Suppressor macrophage treated with lipopolysaccharide for 1 hour (primary cell): ENCODE data around the gene TCF7.

Source experiments
- DNase-seq, 3 donors: peaks; one replicate each; pipeline ENCODE4 v3.0.0-alpha.2; 2020 to 2022

The TCF7 gene

DNA sequence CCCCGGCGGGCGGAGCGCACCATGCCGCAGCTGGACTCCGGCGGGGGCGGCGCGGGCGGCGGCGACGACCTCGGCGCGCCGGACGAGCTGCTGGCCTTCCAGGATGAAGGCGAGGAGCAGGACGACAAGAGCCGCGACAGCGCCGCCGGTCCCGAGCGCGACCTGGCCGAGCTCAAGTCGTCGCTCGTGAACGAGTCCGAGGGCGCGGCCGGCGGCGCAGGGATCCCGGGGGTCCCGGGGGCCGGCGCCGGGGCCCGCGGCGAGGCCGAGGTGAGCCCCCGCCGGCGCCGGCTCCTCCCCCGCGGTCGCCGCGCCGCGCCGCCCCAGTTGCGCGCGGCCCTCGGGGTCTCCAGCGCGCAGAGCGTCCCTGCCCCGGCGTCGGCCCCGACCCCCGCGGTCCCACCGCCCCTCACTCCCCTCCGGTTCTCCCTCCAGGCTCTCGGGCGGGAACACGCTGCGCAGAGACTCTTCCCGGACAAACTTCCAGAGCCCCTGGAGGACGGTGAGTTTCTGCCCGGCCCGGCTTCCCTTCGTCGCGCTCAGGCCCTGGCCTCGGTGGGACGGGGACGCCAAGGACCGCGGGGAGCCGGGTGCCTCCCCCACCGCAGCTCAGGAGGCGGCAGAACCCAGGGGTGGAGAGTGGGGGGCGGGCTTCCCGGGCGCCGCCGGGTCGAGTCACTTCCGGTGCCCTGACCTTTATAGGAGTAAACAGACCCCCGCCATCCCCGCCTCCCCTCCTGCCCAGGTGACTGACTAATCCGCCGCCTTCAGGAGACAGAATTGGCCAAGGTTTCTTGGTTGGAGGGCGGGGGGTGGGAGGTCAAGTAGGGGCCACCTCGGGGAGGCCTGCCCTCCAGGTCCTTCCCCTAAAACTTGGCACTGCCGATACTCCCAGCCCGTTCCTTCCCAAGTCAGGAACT, 665 bp downstream of the TCF7 start:
- peak in 2 of 3 donors; percentile 22 to 34 for DNase-seq

DNA sequence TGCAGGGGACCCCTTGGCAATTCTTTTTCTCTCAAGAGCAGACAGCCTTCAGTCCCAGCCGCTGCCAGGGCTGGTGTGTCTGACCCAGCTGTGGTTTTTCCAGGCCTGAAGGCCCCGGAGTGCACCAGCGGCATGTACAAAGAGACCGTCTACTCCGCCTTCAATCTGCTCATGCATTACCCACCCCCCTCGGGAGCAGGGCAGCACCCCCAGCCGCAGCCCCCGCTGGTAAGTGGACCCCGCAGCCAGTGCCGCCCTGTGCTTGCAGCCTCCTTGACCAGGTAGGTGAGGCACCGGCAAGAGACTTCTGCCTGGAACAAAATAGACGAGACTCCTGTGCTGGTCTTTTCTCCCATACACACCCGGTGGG, 1.3 kb downstream of the TCF7 start:
- DNase-seq: no peak

DNA sequence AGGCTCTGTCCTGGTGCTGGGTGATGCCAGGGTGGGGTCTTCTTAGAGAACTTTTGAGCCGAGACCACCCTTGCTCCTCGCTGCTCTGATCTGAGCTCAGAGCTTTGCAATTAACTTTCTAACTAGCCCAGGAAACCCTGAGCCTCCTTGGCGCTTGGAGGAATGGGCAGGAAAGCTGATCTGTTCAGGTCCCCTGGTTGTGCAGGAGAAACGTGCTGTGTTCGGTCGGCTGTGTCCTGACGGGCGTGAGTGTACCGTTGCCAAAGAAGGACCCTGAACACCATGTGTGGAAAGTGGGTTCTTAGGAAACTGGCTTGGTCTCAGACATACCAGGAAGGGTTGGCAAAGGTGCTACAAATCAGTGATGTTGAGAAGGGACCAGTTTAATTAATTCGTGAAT, 1.8 kb downstream of the TCF7 start:
- no peak for DNase-seq

DNA sequence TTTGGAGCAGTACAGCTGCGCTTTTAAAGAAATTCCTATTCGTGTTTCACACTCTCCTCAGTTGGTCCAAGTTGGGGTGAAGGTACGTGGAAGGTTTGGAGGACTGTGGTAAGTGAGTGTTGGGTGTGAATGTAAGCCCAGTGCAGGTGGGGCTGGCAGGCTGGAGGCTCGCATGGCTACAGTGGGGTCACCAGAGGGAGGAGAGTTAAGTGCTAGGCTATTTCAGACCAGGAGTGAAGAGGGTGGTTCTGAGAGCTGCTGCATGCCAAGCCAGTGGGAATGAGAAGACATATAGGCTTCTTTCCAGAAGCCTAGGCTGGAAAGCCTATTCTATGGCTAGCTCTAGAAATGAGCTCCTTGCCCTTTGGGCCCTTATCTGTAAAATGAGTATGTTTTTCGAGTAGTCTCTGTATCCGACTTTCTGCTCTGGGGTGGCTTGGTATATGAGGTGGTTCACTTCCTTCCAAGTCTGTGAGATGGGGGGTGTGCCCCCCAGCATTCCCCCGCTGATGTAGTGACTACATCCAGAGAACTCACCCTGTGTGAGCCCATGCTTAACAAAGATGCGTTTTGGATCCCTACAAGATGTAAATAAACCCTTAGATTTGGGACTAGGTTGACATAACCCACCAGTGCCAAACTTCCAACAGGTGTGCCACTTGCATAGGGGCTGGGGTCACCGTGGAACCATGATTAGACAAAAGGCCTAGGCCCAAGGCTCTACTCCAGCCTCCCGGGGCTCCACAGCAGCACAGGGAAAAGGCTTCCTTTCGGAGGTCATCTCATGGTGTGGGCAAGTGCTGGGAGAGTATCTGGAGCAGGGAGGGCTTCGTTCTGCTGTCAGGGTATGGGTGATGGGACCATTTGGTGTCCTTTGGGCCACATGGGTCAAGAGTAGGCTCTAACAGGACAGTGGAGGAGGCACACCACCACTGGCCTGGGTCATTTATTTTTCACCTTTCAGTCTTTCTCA, 2.6 kb downstream of the TCF7 start:
- no peak for DNase-seq

DNA sequence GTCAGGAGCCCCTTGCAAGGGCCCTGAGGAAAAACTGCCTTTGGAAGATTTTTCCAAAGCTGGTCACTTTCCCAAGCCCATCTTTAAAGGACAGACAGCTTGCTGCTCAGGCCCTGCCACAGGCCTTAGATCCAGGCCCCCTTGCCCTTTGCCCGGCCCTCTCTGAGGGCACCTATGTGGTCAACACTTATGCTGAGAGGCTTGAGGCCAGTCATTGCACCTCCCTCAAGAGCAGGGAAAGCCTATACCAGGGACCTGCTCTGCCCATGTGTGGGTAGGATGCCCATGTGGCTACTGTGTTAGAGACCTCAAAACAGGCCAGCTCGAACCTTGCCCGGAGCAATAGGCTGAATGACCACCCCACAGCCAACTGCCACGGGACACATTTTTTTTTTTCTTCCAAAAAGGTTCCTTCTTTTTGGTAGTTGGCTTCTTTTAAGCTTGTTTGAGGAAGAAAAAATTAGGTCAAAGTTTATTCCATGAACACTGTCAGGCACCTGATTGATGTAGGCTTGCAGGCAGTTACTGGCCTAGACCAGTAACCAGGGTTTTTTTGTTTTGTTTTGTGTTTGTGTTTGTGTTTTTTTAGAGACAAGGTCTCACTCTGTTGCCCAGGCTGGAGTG, 3.8 kb downstream of the TCF7 start:
- DNase-seq: no peak

DNA sequence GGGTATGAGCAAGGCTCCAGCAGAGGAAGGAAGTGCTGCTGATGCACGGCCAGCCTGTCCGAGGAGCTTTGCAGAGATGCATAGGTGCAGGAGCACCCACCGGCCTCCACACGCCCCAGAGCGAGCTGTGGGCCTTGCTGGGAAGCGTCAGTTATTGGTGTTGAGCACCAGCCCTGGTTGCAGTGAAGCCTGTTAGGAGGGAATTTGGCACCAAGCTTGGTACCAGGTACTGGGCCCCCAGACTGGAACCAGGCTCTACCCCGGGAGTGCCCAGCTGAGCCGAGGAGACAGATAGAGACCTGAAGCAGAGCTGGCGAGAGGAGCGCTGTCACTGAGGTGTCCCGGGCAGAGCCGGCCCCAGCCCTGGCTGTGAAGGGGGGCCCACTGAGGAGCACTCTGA, 5.2 kb downstream of the TCF7 start:
- DNase-seq: no peak

DNA sequence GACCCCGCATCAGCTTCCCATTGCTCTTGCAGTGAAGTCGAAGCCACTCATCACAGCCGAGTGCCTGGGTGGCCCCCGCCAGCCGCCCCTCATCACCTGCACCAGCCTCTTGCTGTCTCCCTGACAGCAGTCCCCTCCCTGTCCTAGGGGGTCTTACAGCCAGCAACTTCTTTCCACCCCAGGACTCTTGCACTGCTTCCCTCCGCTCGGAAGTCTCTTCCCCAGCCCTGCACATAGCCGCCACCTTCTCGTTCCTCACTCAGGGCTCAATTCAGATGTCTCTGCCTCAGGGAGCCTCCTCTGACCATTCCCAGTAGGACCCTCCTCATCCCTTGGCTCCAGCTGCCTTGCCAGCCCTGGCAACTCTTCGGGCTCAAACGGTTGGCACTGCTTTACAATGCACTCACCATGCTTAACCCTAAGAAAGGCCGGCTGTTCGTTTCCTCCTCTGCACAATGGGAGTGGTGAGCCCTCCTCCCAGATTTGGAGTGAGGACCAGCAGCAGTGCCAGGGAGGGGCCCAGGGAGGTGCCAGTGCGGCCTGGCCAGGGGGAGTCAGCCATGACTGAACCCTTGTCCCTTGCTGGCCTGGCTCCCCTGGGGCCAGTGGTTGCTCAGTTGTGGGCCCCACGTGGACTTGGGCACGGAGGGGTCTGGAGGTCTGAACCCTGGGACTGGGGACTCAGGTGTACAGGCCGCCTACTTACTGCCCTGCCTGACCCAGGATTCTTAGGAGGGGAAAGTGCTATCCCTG, 6.1 kb downstream of the TCF7 start:
- DNase-seq: no peak

DNA sequence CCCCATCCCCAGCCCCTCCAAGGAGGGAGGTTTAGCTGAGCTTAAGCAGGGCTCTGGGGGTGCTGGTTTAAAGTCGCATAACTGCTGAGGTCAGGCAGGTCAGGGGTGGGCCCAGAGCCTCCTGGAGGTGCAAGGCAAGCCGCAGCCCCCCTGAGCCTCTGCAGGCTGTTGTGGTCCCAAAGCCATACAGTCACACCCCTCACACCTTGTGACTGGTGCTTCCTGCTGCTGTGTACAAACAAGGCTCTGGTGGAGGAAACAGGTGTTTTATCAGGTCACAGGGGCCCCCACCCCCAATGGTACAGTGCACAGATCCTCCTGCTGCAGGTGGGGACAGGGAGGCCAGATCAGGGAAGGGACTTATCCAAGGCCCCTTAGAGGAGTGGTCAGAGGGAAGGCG, 8.0 kb downstream of the TCF7 start:
- no peak for DNase-seq

DNA sequence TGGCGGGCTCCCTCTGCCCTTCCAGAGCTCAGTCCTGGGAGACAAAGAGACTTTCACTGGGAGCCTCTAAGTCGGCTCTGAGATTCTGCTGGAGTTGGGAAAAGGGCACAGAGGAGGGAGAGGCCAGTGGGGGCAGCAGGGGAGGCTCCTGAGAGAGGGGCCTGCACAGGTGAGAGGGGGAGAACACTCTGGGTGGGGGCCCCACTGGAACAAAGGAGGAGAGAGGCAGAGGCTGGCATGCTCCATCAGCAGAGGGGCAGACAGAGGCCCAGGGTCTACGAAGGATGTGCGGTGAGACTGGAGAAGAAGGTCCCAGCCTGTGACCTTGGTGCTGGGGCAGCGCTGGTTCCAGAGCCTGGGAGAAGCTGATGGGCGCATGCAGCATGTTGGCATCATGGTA, 8.9 kb downstream of the TCF7 start:
- DNase-seq: no peak

DNA sequence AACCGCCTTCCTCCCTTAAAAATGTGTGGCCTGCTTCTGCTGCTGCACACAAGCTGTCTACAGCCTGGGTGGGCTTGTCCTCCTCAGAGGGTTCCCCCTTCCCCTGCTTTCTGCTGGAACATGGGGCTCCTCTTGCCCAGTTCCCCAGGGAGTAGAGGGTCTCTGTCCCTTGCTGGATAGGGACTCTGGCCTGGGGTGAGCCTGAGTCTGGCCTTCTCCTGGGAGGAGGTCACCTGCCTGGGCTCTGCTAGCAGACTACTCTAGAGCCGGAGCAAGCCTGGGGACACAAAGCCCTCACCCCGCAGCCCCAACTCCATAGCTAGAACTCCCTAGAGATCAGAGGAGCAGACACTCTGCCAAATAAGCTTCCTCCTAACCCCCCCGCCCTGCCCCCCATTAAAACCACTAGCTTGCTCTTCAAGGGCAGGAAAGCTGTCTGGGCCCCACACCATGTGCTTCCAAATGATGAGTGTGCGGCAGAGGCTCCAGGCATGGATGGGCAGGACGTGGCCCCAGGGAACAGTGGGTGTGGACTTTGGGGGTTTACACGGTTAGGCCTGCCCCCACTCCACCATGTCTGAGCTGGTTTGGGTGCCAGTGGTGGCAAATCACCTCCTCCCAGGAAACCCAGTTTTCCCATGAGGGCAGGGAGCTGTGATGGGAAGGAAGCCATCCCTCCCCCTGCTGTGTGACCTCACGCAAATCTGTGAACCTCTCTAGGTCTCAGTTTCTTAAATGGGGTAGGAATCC, 10.0 kb downstream of the TCF7 start:
- DNase-seq: no peak

DNA sequence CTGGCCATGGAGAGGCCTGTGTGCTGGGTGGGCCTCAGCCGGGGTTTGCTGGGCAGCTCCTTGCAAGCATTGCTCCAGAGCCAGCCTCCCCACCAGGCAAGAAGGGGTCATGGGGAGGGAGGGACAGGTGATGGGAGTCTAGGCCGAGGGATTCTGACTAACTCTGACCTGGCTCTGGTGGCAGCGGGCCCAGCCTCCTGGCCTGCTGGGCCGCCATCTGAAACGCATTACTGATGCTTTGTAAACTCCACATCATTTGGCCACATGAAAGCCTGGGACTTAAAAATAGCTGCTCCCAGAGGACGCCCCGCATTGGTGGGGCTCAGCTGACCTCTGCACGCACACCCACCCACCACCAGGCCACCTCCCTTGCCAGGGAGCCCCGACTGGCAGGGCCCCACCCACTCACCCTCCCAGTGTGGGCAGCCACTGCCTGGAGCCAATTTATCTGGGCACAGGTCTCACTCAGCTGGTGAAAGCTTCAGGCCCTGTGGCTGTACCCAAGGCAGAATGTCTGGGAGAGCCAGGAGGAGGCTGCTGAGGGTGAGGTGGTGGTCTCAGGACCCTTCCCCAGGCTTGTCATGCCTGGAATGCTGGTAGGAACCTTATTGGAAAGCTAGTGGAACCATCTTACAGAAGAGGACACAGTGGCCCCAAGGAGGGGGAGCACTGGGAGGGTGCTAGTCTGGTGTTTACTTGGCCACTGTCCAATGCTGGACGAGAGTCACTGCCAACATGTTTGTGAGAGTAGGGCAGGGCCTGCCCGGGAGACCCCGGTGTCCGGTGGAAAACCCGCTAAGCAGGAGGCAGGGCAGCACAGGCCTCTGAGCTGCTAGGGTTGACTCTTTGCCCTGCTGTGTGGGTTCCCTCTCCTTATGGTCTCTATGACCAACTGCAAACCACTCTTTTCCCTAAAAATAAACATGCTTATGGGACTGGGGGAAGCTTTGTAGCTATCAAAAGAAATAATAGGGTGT, 10.8 kb downstream of the TCF7 start:
- peak in 1 of 3 donors; percentile 34 for DNase-seq

DNA sequence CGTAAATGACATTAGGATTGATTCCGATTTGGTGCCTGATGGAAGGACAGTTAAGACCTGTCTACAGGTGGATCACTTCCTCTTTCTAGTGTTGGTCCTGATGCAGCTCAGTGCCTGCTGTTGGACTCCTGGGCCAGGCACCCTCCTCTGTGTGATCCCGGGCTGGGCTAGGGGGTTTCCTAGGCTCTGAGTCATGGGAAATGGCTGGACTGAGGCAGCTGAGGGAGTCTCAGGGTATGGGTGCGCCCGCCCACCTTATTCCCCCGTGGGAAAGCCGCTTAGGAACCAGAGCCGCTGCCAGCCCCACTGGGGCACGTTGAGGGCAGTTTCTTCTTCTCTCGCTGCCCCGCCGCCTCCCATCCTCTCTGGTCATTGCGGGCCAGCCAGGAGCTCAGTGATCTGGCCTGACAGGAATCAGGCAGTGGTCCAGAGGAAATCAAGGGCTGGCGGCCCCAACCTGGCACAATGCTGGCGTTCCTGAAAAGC, 12.9 kb downstream of the TCF7 start:
- DNase-seq: peak; percentile 61 to 74 (median 74)

DNA sequence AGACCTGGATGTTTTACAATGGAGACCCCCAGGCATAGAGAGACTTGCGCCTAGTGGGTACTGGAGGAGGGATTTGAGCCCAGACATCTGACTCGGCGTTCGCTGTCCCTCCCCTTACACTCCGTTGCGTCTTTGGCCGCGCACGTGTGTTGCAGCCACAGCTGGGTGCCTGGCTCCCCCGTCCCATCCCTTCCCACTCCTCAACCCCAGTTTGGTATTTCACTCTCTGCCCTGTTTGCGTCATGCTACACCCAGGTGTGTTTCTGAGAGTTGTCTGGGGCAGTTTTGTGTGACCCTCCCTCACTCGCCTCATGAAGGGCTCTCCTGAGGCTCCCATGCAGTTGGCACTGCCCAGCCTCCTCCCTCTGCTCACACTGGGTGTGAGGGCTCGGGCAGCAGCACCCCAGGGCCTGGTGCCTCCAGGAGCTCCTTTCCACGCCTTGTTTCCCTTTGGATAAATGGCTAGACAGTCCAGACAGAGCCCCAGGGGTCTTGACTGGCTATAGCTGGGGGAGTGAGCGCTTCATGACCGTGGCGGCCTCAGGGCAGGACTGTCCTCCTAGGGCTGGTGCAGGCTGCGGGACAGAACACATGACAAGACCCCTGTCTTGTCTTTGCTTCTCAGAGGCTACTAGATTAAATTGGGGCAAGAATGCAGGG, 13.6 kb downstream of the TCF7 start:
- no peak for DNase-seq

DNA sequence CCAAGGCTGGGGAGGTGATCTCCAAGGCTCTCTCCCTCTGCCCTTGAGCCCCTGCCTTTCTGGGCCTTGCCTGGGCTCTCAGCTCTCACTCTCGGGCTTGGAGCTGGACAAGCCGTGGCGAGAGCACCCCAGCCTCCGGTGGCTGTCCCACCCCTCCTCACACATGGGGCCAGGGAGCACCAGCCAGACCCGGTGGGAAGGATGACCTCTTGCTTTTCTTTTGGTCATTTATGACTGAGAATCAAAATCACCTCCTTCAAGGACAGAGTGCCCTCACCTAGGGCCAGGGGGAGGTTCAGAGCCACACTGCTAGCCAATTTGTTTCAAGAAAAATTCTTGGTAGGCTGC, 14.1 kb downstream of the TCF7 start:
- DNase-seq: no peak

DNA sequence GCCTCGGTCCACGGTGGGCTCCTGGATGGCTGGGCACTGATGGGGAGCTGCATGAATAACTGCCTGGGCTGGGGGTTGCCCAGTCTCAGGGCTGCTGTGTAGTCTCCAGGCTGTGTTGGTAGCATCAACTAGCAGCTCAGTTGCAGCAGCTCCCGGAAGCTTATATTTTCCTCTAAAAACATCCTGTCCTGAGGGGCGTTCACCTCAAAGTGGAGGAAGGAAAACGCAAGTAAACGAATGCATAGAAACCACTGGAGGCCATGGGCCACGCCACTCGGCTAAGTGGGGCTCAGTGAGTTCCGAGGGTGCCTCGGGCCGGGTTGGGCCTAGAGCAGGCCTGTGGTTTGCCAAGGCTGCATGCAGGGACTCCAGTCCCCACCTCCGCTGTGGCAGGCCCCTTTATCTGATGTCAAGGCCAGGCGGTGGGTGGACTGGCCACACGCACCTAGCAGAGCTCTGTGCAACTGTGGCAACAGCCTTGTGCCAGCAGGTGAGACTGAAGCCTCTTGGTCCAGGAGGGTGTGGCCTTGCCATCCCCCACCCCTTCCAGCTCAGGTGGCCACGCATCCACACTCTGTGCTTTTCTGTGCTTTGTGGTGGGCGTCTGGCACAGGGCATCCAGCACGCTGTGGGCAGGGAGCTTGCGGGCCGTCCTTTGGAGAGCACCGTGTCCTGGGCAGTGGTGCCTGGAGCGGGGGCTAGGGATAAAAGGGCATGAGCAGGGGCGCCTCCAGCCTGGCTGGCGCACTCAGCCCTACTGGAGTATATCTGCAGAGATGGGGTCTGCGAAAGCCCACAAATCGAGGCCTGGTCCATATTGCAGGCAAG, 15.1 kb downstream of the TCF7 start:
- DNase-seq: no peak

DNA sequence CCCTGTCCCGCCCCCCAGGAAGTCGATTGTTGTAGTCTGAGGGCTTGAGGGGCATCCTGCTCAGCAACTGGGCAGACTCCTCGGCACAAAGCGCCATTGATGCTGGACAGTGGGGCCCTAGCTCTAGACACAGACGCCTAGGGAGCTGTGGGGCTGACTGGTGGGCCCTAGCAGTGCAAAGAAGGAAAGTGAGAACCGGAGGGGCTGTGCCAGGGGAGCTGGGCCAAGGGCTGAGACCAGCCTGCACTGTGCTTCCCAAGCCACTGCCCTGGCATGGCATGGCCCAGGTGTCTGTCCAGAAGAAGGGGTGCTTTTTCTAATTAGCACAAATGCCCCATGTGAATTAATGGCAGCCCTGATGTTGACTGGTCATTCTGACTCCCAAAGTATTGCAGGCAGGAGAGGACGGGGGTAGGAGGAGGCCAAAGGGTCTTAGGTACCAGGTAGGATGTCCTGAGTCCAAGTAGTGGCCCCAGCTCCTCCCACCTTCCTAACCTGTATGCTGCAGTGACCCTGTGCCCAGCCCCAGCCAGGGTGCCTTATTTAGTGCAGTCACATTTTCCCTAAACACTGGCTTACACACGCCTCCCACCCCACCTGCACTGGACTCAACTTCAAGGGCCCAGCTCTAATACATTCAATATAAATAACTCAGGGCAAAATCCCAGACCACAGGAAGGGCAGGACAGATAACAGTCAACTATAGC, 15.9 kb downstream of the TCF7 start:
- no peak for DNase-seq

DNA sequence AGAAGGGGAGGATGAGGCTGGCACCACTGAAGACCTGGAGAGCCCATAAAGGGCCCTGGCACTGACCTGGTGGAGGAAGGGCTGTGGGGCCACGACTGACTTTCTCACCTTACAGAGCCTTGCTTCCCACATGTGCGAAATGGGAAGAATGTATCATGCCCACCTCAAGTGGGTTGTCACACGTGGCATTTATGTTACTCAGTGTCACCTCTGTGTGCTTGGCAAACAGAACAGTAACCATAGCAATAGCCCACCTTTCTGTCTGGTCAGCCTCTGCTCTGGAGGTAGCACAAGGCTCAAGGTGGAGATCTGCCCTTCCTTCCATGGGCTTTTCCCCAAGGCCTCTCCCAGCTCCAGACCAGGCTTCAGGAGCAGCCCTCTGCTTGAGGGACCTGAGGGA, 16.7 kb downstream of the TCF7 start:
- no peak for DNase-seq
